Measurements from ENCODE around the gene SAMD1.

SAMD1 gene

DNA sequence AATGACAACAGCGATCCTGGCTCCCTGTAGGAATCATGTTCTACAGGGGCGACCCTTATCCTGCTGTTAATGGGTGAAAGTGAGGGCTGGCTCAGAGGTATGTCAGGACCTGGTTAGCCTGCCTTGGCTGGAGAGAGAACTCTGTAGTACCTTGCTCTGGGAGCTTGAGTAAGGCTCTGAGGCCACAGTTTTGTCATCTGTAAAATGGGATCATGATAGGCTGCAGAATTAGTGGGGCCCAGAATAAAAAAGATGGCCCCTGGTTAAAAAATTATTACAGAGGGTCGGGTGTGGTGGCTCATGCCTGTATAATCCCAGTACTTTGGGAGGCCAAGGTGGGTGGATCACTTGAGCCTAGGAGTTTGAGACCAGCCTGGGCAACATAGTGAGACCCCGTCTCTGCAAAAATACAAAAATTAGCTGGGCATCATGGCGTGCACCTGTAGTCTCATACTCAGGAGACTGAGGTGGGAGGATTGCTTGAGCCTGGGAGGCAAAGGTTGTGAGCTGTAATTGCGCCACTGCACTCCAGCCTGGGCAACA, 10.5 kb upstream of the SAMD1 start:
- DNase-seq (ENCODE audit: low read depth in 2 of 2) = no peak
- no peak overlapping the region for H3K4me3 ChIP-seq (replicated peaks in 1 of 2; ENCODE audit: low read depth in 2 of 2, low read length in 2 of 2)
- TF ChIP-seq, protein P1, sequence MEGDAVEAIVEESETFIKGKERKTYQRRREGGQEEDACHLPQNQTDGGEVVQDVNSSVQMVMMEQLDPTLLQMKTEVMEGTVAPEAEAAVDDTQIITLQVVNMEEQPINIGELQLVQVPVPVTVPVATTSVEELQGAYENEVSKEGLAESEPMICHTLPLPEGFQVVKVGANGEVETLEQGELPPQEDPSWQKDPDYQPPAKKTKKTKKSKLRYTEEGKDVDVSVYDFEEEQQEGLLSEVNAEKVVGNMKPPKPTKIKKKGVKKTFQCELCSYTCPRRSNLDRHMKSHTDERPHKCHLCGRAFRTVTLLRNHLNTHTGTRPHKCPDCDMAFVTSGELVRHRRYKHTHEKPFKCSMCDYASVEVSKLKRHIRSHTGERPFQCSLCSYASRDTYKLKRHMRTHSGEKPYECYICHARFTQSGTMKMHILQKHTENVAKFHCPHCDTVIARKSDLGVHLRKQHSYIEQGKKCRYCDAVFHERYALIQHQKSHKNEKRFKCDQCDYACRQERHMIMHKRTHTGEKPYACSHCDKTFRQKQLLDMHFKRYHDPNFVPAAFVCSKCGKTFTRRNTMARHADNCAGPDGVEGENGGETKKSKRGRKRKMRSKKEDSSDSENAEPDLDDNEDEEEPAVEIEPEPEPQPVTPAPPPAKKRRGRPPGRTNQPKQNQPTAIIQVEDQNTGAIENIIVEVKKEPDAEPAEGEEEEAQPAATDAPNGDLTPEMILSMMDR (IDR thresholded peaks at IDR 0.05; ENCODE audit: low read depth, low read length) = no peak

DNA sequence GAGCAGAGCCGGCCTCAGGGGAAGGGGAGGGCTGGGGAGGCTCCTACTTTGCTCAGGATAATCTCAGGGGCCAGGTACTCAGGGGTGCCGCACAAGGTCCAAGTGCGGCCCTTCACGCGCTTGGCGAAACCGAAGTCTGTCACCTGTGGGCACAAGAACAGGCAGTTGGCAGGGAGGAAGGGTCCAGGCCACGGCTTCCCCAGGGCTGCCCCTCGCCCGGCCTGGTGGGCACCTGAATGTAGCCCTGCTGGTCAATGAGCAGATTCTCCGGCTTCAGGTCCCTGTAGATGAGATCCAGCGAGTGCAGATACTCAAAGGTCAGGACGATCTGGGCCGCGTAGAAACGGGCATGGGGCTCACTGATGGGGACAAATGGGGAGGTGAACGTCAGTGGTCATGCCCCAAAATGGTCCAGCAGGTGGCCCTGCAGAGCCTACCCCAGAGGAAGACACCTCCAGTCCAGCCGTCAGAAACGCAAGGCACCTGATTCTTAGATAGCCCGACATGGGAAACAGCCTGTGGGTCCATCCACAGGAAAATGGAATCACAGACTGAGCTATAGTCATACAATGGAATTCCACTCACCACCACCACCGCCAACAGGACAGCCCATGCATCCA, 7.1 kb upstream of the SAMD1 start:
- no peak for DNase-seq (ENCODE audit: low read depth in 2 of 2)
- TF ChIP-seq, protein P1 (IDR thresholded peaks at IDR 0.05; ENCODE audit: low read depth, low read length) = peak; percentile 21

DNA sequence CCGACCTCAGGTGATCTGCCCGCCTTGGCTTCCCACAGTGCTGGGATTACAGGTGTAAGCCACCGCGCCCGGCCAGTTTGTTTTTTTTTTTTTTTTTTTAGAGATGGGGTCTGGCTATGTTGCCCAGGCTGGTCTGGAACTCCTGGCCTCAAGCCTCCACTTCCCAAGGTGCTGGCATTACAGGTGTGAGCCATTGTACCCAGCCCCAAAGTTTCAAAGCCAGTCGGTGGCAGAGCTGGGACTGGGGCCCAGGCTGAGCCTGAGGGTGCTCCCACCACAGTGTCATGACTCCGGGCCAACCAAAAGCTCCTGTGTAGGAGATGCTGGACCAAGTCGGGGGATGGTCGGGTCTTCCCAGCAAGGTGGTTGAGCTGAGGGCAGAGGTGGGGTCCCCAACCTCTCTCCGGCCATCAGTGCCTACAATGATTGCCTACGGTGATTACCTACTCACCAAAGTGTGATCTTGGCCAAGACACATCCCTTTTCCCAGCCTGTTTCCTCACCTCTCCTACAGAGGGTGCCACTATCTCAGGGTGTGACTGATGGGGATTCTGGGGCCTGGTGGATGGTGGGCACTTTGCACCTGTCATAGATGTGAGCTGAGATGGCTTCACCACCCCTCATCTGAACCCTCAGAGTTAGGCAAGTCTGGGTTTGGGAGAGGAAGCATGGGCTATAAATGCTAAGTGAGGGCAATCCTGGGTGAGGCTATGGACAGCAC, 5.9 kb upstream of the SAMD1 start:
- no peak for DNase-seq (ENCODE audit: low read depth in 2 of 2)
- TF ChIP-seq, protein P1 (IDR thresholded peaks at IDR 0.05; ENCODE audit: low read depth, low read length) = no peak
- no peak overlapping the region for H3K4me3 ChIP-seq (replicated peaks in 1 of 2; ENCODE audit: low read depth in 2 of 2, low read length in 2 of 2)

More for the DNA sequence above, 7.1 kb upstream of the SAMD1 start:
- no peak overlapping the region for H3K4me3 ChIP-seq (replicated peaks in 1 of 2; ENCODE audit: low read depth in 2 of 2, low read length in 2 of 2)

DNA sequence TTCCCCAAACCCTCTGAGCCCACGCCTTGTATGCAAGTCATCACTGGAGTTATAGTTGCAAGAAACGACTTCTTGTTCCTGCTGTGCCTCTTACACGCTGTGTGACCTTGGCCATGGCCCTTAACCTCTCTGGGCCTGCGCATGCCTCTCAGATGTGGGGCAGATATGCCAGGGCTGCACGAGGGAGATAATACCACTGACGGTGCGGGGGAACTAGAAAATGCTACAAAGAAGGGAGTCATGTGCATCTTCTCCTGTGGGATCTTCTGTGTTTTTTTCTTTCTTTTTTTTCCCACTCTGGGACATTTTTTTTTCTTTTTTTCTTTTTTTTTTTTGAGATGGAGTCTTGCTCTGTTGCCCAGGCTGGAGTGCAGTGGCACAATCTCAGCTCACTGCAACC, 4.3 kb upstream of the SAMD1 start:
- H3K4me3 ChIP-seq (replicated peaks in 1 of 2; ENCODE audit: low read depth in 2 of 2, low read length in 2 of 2) = no peak overlapping the region
- DNase-seq (ENCODE audit: low read depth in 2 of 2) = no peak
- TF ChIP-seq, protein P1 (IDR thresholded peaks at IDR 0.05; ENCODE audit: low read depth, low read length) = no peak

DNA sequence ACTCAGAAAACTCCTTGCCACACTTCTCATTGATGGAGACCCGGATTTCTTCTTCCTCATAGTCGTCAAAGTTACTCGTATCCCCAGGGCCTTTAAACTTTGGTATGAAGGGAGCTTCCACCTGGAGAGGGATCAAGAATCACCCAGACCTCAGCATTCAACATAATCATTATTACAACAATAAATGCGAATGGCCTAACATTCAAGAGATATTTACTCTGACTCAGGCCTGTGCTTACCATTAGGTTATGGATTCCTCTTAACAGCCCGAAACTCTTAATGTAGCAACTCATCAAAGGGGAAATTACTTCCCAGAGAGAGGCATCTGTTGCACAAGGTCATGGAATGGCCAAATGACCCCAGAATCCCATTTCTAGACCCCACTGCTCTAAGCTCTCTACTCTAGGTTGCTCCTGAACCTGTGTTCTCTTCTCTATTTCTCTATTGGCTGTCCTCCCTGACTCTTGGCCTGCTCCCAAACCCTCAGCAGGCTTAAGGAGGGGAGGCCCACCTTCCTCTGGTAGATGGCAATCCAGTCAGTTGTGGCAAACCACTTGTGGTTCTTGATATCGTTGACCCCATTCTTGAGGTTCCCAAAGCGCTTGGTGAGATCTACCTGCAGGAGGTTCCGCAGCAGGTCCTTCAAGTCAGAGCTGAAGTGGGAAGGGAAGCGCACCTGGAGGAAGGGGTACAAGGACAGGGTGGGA, 2.7 kb upstream of the SAMD1 start:
- TF ChIP-seq, protein P1 (IDR thresholded peaks at IDR 0.05; ENCODE audit: low read depth, low read length) = no peak
- DNase-seq (ENCODE audit: low read depth in 2 of 2) = no peak
- H3K4me3 ChIP-seq (replicated peaks in 1 of 2; ENCODE audit: low read depth in 2 of 2, low read length in 2 of 2) = no peak overlapping the region

DNA sequence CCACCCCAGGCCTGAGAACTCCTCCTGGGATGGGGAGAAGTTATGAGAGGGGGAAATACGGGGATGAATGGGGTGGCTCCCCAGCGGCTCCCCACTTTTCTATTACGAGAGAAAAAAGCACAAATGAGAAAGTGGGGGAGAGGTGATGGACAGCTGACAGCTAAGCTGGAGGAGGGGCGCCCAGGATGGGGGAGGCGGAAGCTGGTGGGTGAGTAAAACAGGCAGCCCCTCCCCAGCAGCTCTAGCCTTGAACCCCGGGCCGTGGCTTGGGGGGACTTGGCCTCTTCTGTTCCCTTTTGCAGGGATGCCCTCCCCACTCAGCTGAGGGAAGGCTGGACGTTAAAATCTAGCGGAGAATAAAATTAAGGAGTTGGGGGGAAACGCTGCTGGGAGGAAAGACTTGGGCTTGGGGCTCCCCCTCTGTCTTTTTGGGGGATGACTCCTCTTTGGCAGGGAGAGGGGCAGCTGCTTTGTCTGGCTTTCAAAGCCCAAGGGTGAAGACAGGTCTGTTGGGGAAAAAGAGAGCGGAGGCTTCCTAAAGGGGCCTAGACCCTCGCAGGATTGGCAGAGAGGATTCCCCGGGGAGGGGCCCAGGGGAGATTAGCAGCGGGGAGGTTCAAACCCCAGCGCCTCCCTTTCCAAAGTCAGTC, 1.4 kb upstream of the SAMD1 start:
- TF ChIP-seq, protein P1 (IDR thresholded peaks at IDR 0.05; ENCODE audit: low read depth, low read length) = no peak
- H3K4me3 ChIP-seq (replicated peaks in 1 of 2; ENCODE audit: low read depth in 2 of 2, low read length in 2 of 2) = peak overlapping the region; percentile 68 to 79
- DNase-seq (ENCODE audit: low read depth in 2 of 2) = no peak

Data from cardiac fibroblast (primary cell).